Activated CD8-positive, alpha-beta memory T cell treated with anti-CD3 and anti-CD28 coated beads, Interleukin-2, amount 50 U/mL, for 24 hours (primary cell): ENCODE measurements around the gene ISG20.

Experiments
- DNase-seq: peaks from one replicate; pipeline ENCODE4 v3.0.0-alpha.2; 2020; ENCODE audit errors: extremely low read depth

Gene ISG20

GRCh38 chr15:88654430-88655102, 15.8 kb downstream of the ISG20 start:
- DNase-seq: no peak

DNA sequence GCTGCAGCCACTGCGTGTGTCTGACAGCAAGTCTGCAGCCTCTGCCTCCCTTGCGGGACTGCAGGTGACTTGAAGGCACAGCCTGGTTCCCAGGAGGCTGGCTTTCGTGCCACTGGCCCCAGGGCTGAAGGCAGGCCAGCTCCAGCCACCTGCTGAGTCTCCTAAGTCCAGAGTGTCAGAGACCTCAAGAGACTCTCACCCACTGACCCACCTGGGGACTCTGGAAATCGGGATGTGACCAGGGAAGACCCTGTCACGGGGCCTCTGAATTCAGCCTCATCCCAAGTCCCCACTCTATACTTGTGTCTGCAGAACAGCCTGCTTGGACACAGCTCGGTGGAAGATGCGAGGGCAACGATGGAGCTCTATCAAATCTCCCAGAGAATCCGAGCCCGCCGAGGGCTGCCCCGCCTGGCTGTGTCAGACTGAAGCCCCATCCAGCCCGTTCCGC, 16.3 kb downstream of the ISG20 start:
- DNase-seq: no peak

DNA sequence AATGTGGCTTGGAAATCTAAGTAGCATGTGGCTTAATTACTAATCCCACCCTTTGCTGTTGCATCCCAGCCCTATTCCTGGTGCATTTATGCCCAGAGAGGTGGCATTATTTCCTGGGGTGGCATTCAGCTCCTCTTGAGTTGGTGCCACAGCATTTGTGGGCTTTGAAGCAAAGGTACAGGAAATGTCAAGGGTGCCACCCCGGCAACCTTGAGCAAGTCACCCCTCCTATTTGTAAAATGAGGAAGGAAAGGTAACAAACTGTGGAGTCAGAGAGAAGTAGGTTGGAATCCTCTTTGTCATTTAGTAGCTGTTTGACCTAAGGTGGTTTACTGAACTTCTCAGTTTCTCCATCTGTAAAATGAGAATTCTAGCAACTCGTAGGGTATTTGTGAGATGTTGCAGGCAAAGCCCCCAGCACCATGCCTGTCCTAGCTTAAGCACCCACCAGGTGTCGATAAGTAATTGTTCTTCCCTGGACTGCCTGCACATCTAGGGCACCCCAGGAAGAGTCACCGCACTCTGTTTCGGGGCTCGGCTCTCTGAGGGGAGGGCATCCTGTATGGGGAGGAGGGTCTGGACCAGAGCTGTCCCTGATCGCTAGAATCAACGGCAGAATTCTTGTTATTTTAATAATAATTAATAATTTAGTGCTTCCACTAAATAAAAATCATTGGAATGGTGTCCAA, 17.1 kb downstream of the ISG20 start:
- DNase-seq: no peak

GRCh38 chr15:88656760-88657221, 18.0 kb downstream of the ISG20 start:
- no peak for DNase-seq

GRCh38 chr15:88657326-88658069, 18.7 kb downstream of the ISG20 start:
- no peak for DNase-seq

- no peak for DNase-seq
Measured at GRCh38 chr15:88658070-88658965, 19.5 kb downstream of the ISG20 start.

DNA sequence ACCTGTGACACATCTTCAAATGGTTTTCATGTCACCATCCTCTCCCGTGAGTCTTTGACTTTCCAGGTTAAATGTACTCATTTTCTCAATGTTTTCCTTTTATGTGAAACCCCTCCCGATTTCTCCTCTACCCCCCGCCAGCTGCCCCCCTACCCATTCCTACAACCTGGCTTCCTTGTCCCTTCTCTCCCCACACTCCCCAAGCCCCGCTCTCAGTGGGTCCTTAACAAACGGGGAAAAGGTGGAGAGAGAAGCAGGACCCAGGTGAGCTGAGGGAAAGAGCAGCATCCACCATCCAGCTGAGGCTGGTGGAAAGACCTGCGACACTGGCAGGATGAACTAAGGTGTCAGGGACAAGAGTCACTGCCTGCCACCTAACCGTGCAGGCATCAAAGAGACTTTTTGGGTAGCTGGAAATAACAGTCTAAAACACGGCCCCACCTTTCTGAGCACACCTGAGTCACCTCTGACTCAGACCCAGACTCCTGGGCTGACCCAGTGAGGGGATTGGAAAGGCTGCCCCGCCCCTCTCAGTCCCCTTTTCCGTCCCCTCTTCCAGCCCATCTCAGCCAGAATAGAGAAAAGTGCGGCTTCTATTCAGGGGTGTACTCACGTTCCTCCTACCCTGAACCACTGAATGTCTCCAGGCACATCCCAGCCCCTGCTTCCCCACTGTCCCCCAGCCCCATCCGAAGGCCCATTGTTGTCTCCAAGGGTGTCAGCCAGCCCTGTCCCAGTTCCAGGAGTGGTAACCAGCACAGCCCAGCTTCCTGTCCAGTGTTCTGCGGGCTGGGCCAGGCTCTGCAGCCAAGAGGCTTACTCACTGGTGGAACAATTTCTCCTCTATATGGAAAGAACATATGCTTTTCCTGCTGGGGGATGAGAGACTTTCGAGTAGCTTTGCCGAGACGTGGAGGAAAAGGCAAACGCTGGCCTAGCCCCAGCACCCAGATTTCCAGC, 20.4 kb downstream of the ISG20 start:
- no peak for DNase-seq

DNA sequence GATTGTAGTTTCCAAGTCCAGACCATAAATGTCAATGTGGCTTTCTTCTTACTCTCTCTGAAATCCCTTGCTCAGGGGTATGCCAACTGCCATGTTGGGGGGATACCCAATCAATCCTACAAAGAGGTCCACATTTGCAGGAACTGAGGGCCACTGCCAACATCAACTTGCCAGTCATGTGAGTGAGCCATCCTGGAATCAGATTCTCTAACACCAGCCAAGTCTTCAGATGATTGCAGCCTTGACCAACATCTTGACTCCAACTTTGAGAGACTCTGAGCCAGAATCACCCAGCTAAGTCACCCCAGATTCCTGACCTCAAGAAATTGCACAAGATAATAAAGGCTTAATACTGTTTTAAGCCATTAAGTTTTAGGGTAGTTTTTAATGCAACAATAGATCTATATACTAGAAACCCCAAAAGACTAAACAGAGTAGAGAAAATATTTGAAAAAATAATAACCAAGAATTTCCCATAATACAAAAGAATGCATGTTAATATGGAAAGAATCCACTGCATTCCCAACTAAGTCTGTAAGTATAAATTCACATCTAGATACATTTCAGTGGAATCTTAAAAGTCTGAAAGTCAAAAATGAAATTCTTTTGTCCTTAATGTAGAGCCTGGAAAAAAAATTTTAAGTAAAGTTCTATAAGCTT, 22.4 kb downstream of the ISG20 start:
- DNase-seq: no peak

DNA sequence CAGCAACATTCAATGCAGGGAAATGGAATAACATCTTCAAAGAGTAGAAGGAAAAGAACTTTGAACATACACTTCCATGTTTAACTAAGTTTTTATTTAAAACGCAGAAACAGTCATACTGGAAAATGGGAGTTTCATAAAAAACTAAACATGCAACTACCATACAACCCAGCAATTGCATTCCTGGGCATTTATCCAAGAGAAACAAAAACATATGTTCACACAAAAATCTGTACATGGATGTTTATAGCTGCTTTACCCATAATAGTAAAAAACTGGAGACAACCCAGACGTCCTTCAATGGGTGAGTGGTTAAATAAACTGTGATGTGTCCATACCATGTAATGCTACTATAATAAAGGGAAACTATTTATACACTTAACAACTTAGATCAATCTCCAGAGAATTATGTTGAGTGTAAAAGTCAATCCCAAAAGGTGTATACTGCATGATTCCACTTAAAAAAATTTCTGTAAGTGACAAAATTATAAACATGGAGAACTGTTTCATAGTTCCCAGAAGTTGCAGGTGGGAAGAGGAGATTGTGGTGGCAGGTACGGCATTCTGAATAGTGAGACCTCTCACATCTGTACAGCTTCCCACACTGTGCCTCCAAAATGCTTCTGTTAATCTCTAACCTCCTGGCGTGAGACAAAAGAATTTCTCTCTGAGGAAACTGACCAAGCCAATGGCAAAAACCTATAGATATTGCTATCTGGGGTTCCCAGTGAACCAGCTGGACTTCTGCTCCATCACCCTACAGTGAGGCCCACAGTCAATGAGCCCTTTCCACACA, 23.1 kb downstream of the ISG20 start:
- no peak for DNase-seq

DNA sequence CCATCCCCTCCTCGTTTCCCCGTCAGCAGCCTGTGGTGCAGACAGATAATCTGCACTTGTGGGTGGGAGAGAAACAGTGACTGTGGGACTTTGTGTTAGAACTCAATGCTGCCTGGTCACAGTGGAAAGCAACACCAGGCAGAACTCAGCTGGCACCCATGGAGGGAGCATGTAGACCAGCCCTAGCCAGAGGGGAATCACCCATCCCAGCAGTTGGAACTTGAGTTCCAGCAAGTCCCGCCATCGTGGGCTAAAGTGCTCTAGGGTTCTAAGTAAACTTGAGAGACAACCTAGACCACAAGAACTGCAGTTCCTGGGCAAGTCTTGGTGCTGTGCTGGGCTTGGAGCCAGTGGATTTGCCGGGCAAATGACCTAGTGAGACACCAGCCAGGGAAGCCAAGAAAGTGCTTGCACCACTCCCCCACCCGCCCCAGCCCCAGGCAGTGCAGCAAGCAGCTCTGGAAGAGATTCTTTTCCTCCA, 24.4 kb downstream of the ISG20 start:
- DNase-seq: no peak

GRCh38 chr15:88664151-88664778, 25.4 kb downstream of the ISG20 start:
- DNase-seq: no peak

GRCh38 chr15:88674661-88675060, 35.8 kb downstream of the ISG20 start:
- DNase-seq: no peak

- no peak for DNase-seq
Measured at GRCh38 chr15:88678755-88679154, 39.9 kb downstream of the ISG20 start.

DNA sequence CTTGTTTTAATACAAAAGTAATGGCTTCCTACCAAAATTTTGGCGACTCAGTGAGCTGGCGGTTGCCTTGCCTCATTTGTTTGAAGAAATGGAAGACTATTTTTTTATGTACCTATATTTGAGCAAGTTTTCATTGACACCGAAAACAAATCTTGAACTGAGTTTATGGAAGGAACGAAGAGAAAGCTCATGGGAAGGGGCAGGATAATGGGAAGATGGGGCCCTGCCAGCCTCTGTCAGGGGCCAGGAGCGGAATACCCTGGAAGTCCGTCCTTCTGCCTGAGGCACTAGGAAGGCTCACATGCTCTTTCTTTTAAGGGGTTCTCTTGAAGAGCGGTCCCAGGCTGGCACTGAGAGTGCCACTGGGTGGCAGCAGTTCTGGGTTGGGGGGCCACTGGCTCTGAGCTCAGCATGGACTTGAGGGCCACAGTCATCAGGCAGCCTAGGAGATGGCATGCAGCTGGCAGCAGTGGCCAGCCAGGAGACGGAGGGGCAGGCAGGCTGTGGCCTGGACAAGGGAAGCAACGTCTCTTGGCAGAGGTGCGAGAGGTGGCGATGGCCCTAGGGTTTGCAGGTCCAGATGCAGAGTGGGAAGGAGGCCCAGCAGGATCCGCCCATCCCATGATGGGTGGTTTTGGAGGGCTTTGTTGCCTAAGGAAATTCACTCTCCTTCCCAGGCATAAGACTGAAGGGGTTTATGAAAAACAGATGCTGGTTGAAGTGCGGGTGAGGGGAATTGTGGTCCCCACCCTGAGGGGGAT, 41.6 kb downstream of the ISG20 start:
- DNase-seq: no peak

GRCh38 chr15:88681610-88682221, 42.9 kb downstream of the ISG20 start:
- no peak for DNase-seq

DNA sequence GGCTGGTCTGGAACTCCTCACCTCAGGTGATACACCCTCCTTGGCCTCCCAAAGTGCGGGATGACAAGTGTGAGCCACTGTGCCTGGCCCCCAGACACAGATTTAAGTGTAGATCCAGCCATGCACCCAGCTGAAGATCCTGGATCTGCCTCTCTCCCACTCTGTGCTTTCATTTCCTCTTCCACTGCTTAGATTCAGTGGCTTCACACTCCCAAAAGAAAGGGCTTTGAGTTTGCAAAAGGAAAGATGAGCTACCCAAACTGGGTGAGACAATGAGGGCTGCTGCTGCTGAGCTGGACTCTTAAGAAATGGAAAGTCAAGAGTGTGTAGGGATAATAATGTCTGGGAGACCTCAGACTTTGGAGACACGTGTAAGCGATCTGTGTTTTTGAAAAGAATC, 45.5 kb downstream of the ISG20 start:
- DNase-seq: no peak

- DNase-seq: no peak
Measured at GRCh38 chr15:88686166-88686565, 47.4 kb downstream of the ISG20 start.
